Gastroesophageal sphincter (tissue), 4 donors: ENCODE data around the gene FSD1L. TPM values are rescaled to one million over a fixed set of nuclear protein-coding genes. Genes with fewer than 3 reads are reported as not detected.

ENCODE experiments used
- ATAC-seq: fragments of 150-250 bp; one replicate; pipeline ENCODE4 v1.9.1; 2016; ENCODE audit warnings: mild to moderate bottlenecking, moderate library complexity
- H3K27ac ChIP-seq, 4 donors: fragments of 200-600 bp; sonication (generic) in 3 of 4; 1 replicate in 3 of 4; 2 replicates in 1 of 4; pipeline ENCODE4 v1.5.1; 2016 to 2019
- H3K27me3 ChIP-seq: fragments of 200-600 bp; sonication (generic); one replicate; pipeline ENCODE4 v1.5.1; 2019
- H3K36me3 ChIP-seq, 2 donors: fragments of 200-600 bp; sonication (generic); one replicate each; pipeline ENCODE4 v1.5.1; 2019; ENCODE audit warnings: control low read depth in 1 of 2
- H3K4me1 ChIP-seq, 3 donors: fragments of 200-600 bp; sonication (generic); 1 replicate in 2 of 3; 2 replicates in 1 of 3; pipeline ENCODE4 v1.5.1; 2016 to 2019; ENCODE audit warnings: control low read depth in 2 of 3
- H3K4me3 ChIP-seq, 2 donors: fragments of 200-600 bp; sonication (generic); one replicate each; pipeline ENCODE4 v1.5.1; 2019; ENCODE audit warnings: mild to moderate bottlenecking in 1 of 2, moderate library complexity in 1 of 2
- H3K9me3 ChIP-seq, 3 donors: fragments of 200-600 bp; sonication (generic); one replicate each; pipeline ENCODE4 v1.5.1; 2017 to 2019; ENCODE audit warnings: control low read depth in 2 of 3
- CTCF ChIP-seq, 4 experiments: fragments of 200-600 bp in 2 of 4; fragments of 450-650 bp in 2 of 4; sonication (generic) in 1 of 4; IDR thresholded peaks; one replicate each; pipeline ENCODE4 v1.5.1; 2017 to 2019; ENCODE audit warnings: antibody characterized with exemption in 4 of 4, mild to moderate bottlenecking in 2 of 4, moderate library complexity in 2 of 4
- EP300 ChIP-seq: sonication (generic); formaldehyde crosslinking; IDR thresholded peaks from one replicate; pipeline ENCODE4 v1.6.1; 2017; ENCODE audit warnings: antibody characterized with exemption, mild to moderate bottlenecking
- POLR2A ChIP-seq, 2 donors: fragments of 450-650 bp; IDR thresholded peaks; one replicate each; pipeline ENCODE4 v1.6.1; 2017; ENCODE audit warnings: antibody characterized with exemption in 2 of 2, mild to moderate bottlenecking in 2 of 2, moderate library complexity in 1 of 2
- POLR2AphosphoS5 ChIP-seq: sonication (generic); formaldehyde crosslinking; IDR thresholded peaks from one replicate; pipeline ENCODE4 v1.6.1; 2017; ENCODE audit warnings: antibody characterized with exemption
- WGBS, 2 donors: methylation state at CpG; one replicate each; pipeline ENCODE4 v1.1.5; 2018; ENCODE audit warnings: low coverage in 1 of 2; 5-methylcytosine and 5-hydroxymethylcytosine counted together
- total RNA-seq, 4 donors: library from RNA; depleted of rRNA; stranded (reverse); fragments of >200 nt; gene quantifications; one replicate each; pipeline ENCODE4 v1.1.0, GENCODE V29; 2016

The FSD1L gene
- total RNA-seq, 4 donors from 2014 or later = 2.7 to 10.0 (median 3.4) TPM

GRCh38 chr9:105535920-105536668, 88.3 kb downstream of the FSD1L start:
- Histone ChIP-seq H3K27me3 (no peaks in the 10 kb centered on the region), H3K4me3 (no peak overlapping the region), H3K36me3 (peaks cover 0 to 14% of the 10 kb centered on the region in 2 donors), H3K9me3 (no peaks in the 10 kb centered on the region), H3K27ac (no peak overlapping the region), H3K4me1 (no peaks in the 10 kb centered on the region)
- WGBS, 2 donors = 92 to 98% methylated on average over 3 of the region's 3 CpGs
- ATAC-seq = no peak
- TF ChIP-seq EP300 (no peak), CTCF (IDR thresholded peaks at IDR 0.05) (no peak), POLR2AphosphoS5 (no peak), POLR2A (IDR thresholded peaks at IDR 0.05) (no peak)

- TF ChIP-seq EP300 = no peak
- no peak for TF ChIP-seq CTCF (IDR thresholded peaks at IDR 0.05)
- no peak for TF ChIP-seq POLR2A (IDR thresholded peaks at IDR 0.05)
- TF ChIP-seq POLR2AphosphoS5 = no peak
- peaks cover 0 to 13% of the 10 kb centered on the region in 2 donors for H3K36me3 ChIP-seq
- ATAC-seq = no peak
- no peak overlapping the region for H3K27ac ChIP-seq
- H3K27me3 ChIP-seq = no peaks in the 10 kb centered on the region
- no peak overlapping the region for H3K4me3 ChIP-seq
- no peaks in the 10 kb centered on the region for H3K9me3 ChIP-seq
- 100% methylated on average over 1 of the region's 1 CpG for WGBS, 2 donors
- H3K4me1 ChIP-seq = no peaks in the 10 kb centered on the region
These were observed 91.6 kb downstream of the FSD1L start for GRCh38 chr9:105539452-105539851.

GRCh38 chr9:105541838-105542237, 94.0 kb downstream of the FSD1L start:
- TF ChIP-seq EP300 (no peak), POLR2AphosphoS5 (no peak), POLR2A (IDR thresholded peaks at IDR 0.05) (no peak), CTCF (IDR thresholded peaks at IDR 0.05) (no peak)
- H3K27me3 ChIP-seq = no peaks in the 10 kb centered on the region
- no peak overlapping the region for H3K4me3 ChIP-seq
- no peaks in the 10 kb centered on the region for H3K9me3 ChIP-seq
- no peaks in the 10 kb centered on the region for H3K4me1 ChIP-seq
- no peak for ATAC-seq
- H3K36me3 ChIP-seq = peaks cover 0 to 5% of the 10 kb centered on the region in 2 donors
- no peak overlapping the region for H3K27ac ChIP-seq
- WGBS, 2 donors = 92 to 97% methylated on average over 3 of the region's 3 CpGs

GRCh38 chr9:105554042-105554441, 106.2 kb downstream of the FSD1L start:
- TF ChIP-seq EP300 = no peak
- TF ChIP-seq POLR2AphosphoS5 = no peak
- no peak for TF ChIP-seq POLR2A (IDR thresholded peaks at IDR 0.05)
- no peak for TF ChIP-seq CTCF (IDR thresholded peaks at IDR 0.05)
- ATAC-seq = no peak

More at GRCh38 chr9:105554042-105554441, 106.2 kb downstream of the FSD1L start:
- no peaks in the 10 kb centered on the region for H3K27me3 ChIP-seq
- H3K9me3 ChIP-seq = no peaks in the 10 kb centered on the region
- no peaks in the 10 kb centered on the region for H3K36me3 ChIP-seq
- peaks cover 0 to 6% (median 6%) of the 10 kb centered on the region in 3 donors for H3K4me1 ChIP-seq
- 62 to 64% methylated on average over 6 to 9 of the region's 10 CpGs for WGBS, 2 donors
- H3K4me3 ChIP-seq = no peak overlapping the region
- H3K27ac ChIP-seq = no peak overlapping the region
